Immature natural killer cell (primary cell): ENCODE results near the gene ROBO1. TPM values are rescaled to one million over a fixed set of nuclear protein-coding genes. Genes with fewer than 3 reads are reported as not detected.

ENCODE experiments used
- DNase-seq, 3 donors: peaks; one replicate each; pipeline ENCODE4 v3.0.0; 2022; ENCODE audit warnings: mixed read lengths in 1 of 3
- H3K27ac Mint-ChIP-seq, 6 donors: one replicate each; pipeline ENCODE4 v1.8.0; 2020; ENCODE audit warnings: mixed read lengths in 6 of 6, mild to moderate bottlenecking in 5 of 6, inconsistent platforms in 4 of 6, moderate library complexity in 3 of 6
- H3K27me3 Mint-ChIP-seq, 3 donors: one replicate each; pipeline ENCODE4 v1.8.0; 2020 to 2021; ENCODE audit warnings: low read depth in 3 of 3, mild to moderate bottlenecking in 3 of 3, mixed read lengths in 3 of 3, moderate library complexity in 3 of 3, inconsistent platforms in 1 of 3
- H3K36me3 Mint-ChIP-seq, 3 donors: one replicate each; pipeline ENCODE4 v1.8.0; 2020; ENCODE audit warnings: mixed read lengths in 3 of 3, inconsistent platforms in 2 of 3, mild to moderate bottlenecking in 2 of 3
- H3K4me1 Mint-ChIP-seq, 2 donors: one replicate each; pipeline ENCODE4 v1.8.0; 2020; ENCODE audit warnings: inconsistent platforms in 2 of 2, mild to moderate bottlenecking in 2 of 2, mixed read lengths in 2 of 2, moderate library complexity in 1 of 2
- H3K4me3 Mint-ChIP-seq, 5 donors: one replicate each; pipeline ENCODE4 v1.8.0; 2020; ENCODE audit warnings: mild to moderate bottlenecking in 5 of 5, mixed read lengths in 5 of 5, inconsistent platforms in 3 of 5, moderate library complexity in 3 of 5
- H3K9me3 Mint-ChIP-seq, 6 donors: one replicate each; pipeline ENCODE4 v1.8.0; 2020; ENCODE audit warnings: mild to moderate bottlenecking in 6 of 6, mixed read lengths in 6 of 6, inconsistent platforms in 4 of 6, moderate library complexity in 3 of 6
- polyA plus RNA-seq, 3 donors: library from polyadenylated mRNA; unstranded; fragments of 300-500 nt; fragmentation: Illumina TruSeq; gene quantifications; one replicate each; pipeline ENCODE4 v1.2.3, GENCODE V29; 2021

The ROBO1 gene
- polyA plus RNA-seq, 3 donors from 2014 or later: 0.63 TPM; not detected in 2

- DNase-seq: no peak
- Mint-ChIP-seq H3K27me3 (peaks cover 0 to 2% (median 0%) of the 10 kb centered on the region in 3 donors), H3K4me3 (no peak overlapping the region), H3K27ac (no peak overlapping the region), H3K4me1 (no peaks in the 10 kb centered on the region), H3K9me3 (peaks cover 0 to 42% (median 13%) of the 10 kb centered on the region in 6 donors), H3K36me3 (no peaks in the 10 kb centered on the region)
These were observed 361.6 kb downstream of the ROBO1 start for GRCh38 chr3:79406175-79406574.

- no peak for DNase-seq
- Mint-ChIP-seq H3K9me3 (peaks cover 0 to 35% (median 13%) of the 10 kb centered on the region in 6 donors), H3K36me3 (no peaks in the 10 kb centered on the region), H3K27ac (no peak overlapping the region), H3K27me3 (no peaks in the 10 kb centered on the region), H3K4me1 (no peaks in the 10 kb centered on the region), H3K4me3 (no peak overlapping the region)
These were observed 362.6 kb downstream of the ROBO1 start for GRCh38 chr3:79405183-79405582.

GRCh38 chr3:79396595-79396994 is 371.2 kb downstream of the ROBO1 start:
- no peak overlapping the region for H3K27ac Mint-ChIP-seq
- no peaks in the 10 kb centered on the region for H3K4me1 Mint-ChIP-seq
- no peaks in the 10 kb centered on the region for H3K36me3 Mint-ChIP-seq
- peaks cover 0 to 43% (median 10%) of the 10 kb centered on the region in 6 donors for H3K9me3 Mint-ChIP-seq
- no peak overlapping the region for H3K4me3 Mint-ChIP-seq
- no peak for DNase-seq
- no peaks in the 10 kb centered on the region for H3K27me3 Mint-ChIP-seq

GRCh38 chr3:79392479-79392878 is 375.3 kb downstream of the ROBO1 start:
- H3K9me3 Mint-ChIP-seq: peaks cover 3 to 43% (median 11%) of the 10 kb centered on the region in 6 donors
- no peak for DNase-seq
- H3K27me3 Mint-ChIP-seq: peaks cover 0 to 2% (median 0%) of the 10 kb centered on the region in 3 donors
- H3K4me3 Mint-ChIP-seq: no peak overlapping the region
- no peaks in the 10 kb centered on the region for H3K36me3 Mint-ChIP-seq
- H3K4me1 Mint-ChIP-seq: no peaks in the 10 kb centered on the region
- H3K27ac Mint-ChIP-seq: no peak overlapping the region

- peaks cover 0 to 3% (median 3%) of the 10 kb centered on the region in 3 donors for H3K27me3 Mint-ChIP-seq
- peaks cover 4 to 53% (median 12%) of the 10 kb centered on the region in 6 donors for H3K9me3 Mint-ChIP-seq
- H3K27ac Mint-ChIP-seq: no peak overlapping the region
- no peak overlapping the region for H3K4me3 Mint-ChIP-seq
- H3K36me3 Mint-ChIP-seq: no peaks in the 10 kb centered on the region
- no peak for DNase-seq
- no peaks in the 10 kb centered on the region for H3K4me1 Mint-ChIP-seq
These were observed 377.4 kb downstream of the ROBO1 start for GRCh38 chr3:79390352-79390751.

- H3K36me3 Mint-ChIP-seq: no peaks in the 10 kb centered on the region
- DNase-seq: no peak
These were observed 382.6 kb downstream of the ROBO1 start for GRCh38 chr3:79385211-79385610.

GRCh38 chr3:79383402-79384012 is 384.3 kb downstream of the ROBO1 start:
- H3K27ac Mint-ChIP-seq: no peak overlapping the region
- H3K4me1 Mint-ChIP-seq: no peaks in the 10 kb centered on the region
- no peak for DNase-seq
- H3K36me3 Mint-ChIP-seq: no peaks in the 10 kb centered on the region
- H3K4me3 Mint-ChIP-seq: no peak overlapping the region
- peaks cover 6 to 58% (median 10%) of the 10 kb centered on the region in 6 donors for H3K9me3 Mint-ChIP-seq
- peaks cover 0 to 7% (median 1%) of the 10 kb centered on the region in 3 donors for H3K27me3 Mint-ChIP-seq

More at GRCh38 chr3:79385211-79385610, 382.6 kb downstream of the ROBO1 start:
- Mint-ChIP-seq H3K9me3 (peaks cover 3 to 59% (median 12%) of the 10 kb centered on the region in 6 donors), H3K4me1 (no peaks in the 10 kb centered on the region), H3K27me3 (peaks cover 0 to 7% (median 1%) of the 10 kb centered on the region in 3 donors), H3K27ac (no peak overlapping the region), H3K4me3 (no peak overlapping the region)

- Mint-ChIP-seq H3K4me1 (no peaks in the 10 kb centered on the region), H3K27me3 (peaks cover 0 to 7% (median 0%) of the 10 kb centered on the region in 3 donors), H3K4me3 (no peak overlapping the region), H3K27ac (no peak overlapping the region), H3K9me3 (peaks cover 8 to 68% (median 13%) of the 10 kb centered on the region in 6 donors), H3K36me3 (no peaks in the 10 kb centered on the region)
- DNase-seq: no peak
These were observed 387.2 kb downstream of the ROBO1 start for GRCh38 chr3:79380581-79380980.

- no peaks in the 10 kb centered on the region for H3K36me3 Mint-ChIP-seq
- H3K4me3 Mint-ChIP-seq: no peak overlapping the region
- H3K9me3 Mint-ChIP-seq: peaks cover 8 to 67% (median 16%) of the 10 kb centered on the region in 6 donors
- H3K27ac Mint-ChIP-seq: no peak overlapping the region
- DNase-seq: no peak
- H3K27me3 Mint-ChIP-seq: peaks cover 0 to 2% (median 0%) of the 10 kb centered on the region in 3 donors
- H3K4me1 Mint-ChIP-seq: no peaks in the 10 kb centered on the region
These were observed 389.7 kb downstream of the ROBO1 start for GRCh38 chr3:79378064-79378463.

- H3K9me3 Mint-ChIP-seq: peaks cover 4 to 59% (median 24%) of the 10 kb centered on the region in 6 donors
- H3K27me3 Mint-ChIP-seq: peaks cover 0 to 3% (median 0%) of the 10 kb centered on the region in 3 donors
- no peak overlapping the region for H3K4me3 Mint-ChIP-seq
- DNase-seq: no peak
- H3K4me1 Mint-ChIP-seq: no peaks in the 10 kb centered on the region
- H3K36me3 Mint-ChIP-seq: no peaks in the 10 kb centered on the region
- H3K27ac Mint-ChIP-seq: no peak overlapping the region
These were observed 398.5 kb downstream of the ROBO1 start for GRCh38 chr3:79369306-79369705.

GRCh38 chr3:79368403-79368802 is 399.4 kb downstream of the ROBO1 start:
- no peak overlapping the region for H3K27ac Mint-ChIP-seq
- H3K4me3 Mint-ChIP-seq: no peak overlapping the region
- H3K36me3 Mint-ChIP-seq: no peaks in the 10 kb centered on the region
- DNase-seq: no peak
- H3K9me3 Mint-ChIP-seq: peaks cover 4 to 61% (median 24%) of the 10 kb centered on the region in 6 donors
- peaks cover 0 to 3% (median 0%) of the 10 kb centered on the region in 3 donors for H3K27me3 Mint-ChIP-seq
- H3K4me1 Mint-ChIP-seq: no peaks in the 10 kb centered on the region

- no peak overlapping the region for H3K27ac Mint-ChIP-seq
- H3K27me3 Mint-ChIP-seq: peaks cover 0 to 3% (median 0%) of the 10 kb centered on the region in 3 donors
- no peak for DNase-seq
- no peak overlapping the region for H3K4me3 Mint-ChIP-seq
- no peaks in the 10 kb centered on the region for H3K4me1 Mint-ChIP-seq
- H3K36me3 Mint-ChIP-seq: no peaks in the 10 kb centered on the region
- peaks cover 3 to 55% (median 22%) of the 10 kb centered on the region in 6 donors for H3K9me3 Mint-ChIP-seq
These were observed 400.0 kb downstream of the ROBO1 start for GRCh38 chr3:79367803-79368202.

- no peak for DNase-seq
- no peak overlapping the region for H3K27ac Mint-ChIP-seq
- peaks cover 0 to 3% (median 0%) of the 10 kb centered on the region in 3 donors for H3K27me3 Mint-ChIP-seq
- peaks cover 3 to 48% (median 17%) of the 10 kb centered on the region in 6 donors for H3K9me3 Mint-ChIP-seq
- no peaks in the 10 kb centered on the region for H3K4me1 Mint-ChIP-seq
- H3K36me3 Mint-ChIP-seq: no peaks in the 10 kb centered on the region
- H3K4me3 Mint-ChIP-seq: no peak overlapping the region
These were observed 400.7 kb downstream of the ROBO1 start for GRCh38 chr3:79367066-79367465.

GRCh38 chr3:79366414-79366813 is 401.4 kb downstream of the ROBO1 start:
- H3K9me3 Mint-ChIP-seq: peaks cover 3 to 44% (median 17%) of the 10 kb centered on the region in 6 donors
- H3K27ac Mint-ChIP-seq: no peak overlapping the region
- no peaks in the 10 kb centered on the region for H3K36me3 Mint-ChIP-seq
- no peak for DNase-seq
- peaks cover 0 to 3% (median 0%) of the 10 kb centered on the region in 3 donors for H3K27me3 Mint-ChIP-seq
- H3K4me1 Mint-ChIP-seq: no peaks in the 10 kb centered on the region
- no peak overlapping the region for H3K4me3 Mint-ChIP-seq

- Mint-ChIP-seq H3K27ac (no peak overlapping the region), H3K27me3 (no peaks in the 10 kb centered on the region), H3K9me3 (peaks cover 3 to 38% (median 16%) of the 10 kb centered on the region in 6 donors), H3K36me3 (no peaks in the 10 kb centered on the region), H3K4me1 (no peaks in the 10 kb centered on the region), H3K4me3 (no peak overlapping the region)
- DNase-seq: no peak
These were observed 403.0 kb downstream of the ROBO1 start for GRCh38 chr3:79364784-79365183.
